HG03469 (cell line): Measurements from ENCODE around the gene ATP1B3.
"Not testable (repeated sequence)": the region's sequence is repeated elsewhere in the genome, so short reads cannot be mapped to it uniquely, and the experiment has no call there.

ENCODE experiments used
- ATAC-seq: cut with Tn5 transposase; IDR thresholded peaks from one replicate; pipeline ENCODE4 v1.9.1; 2021; ENCODE audit warnings: mild to moderate bottlenecking, moderate library complexity, moderate number of reproducible peaks; ENCODE audit not compliant: unreplicated experiment

ATP1B3 gene

DNA sequence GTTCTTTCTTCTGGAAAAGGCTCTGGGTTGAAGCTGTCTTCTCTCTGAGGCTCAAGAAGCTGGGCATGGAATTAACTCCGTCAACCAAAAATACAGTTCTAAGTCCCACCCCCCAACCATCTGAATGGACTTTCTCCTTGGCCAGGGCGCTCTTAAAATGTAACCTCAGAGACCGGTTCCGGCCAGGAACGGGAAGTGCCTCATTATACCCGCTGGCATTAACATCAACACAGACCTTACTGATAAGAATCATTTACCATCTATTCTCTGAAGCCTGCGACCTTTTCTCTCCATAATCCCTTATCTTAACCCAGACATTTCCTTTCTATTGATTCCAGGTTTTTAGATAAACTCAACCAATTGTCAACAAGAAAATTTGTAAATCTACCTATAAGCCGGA, 64.7 kb downstream of the ATP1B3 start:
- no peak for ATAC-seq

DNA sequence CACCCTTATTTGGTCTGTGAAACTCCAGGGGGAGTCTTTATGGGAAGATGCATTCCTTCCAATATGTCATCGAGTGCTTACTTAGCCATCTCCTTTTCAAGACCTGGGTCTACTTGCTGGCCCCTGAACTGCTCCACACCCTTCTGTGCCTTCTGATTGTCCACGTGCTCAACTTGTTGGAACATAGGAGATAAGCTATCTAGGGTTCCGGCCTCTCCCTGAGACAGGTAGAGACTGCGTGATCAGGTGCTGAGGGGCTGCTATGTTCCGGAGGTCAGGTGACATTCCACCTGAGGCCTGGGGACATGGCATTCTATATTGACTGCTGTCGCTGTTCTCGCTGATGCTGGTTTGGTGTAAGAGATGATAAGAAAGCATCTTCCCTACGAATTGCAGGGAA, 65.6 kb downstream of the ATP1B3 start:
- no peak for ATAC-seq

DNA sequence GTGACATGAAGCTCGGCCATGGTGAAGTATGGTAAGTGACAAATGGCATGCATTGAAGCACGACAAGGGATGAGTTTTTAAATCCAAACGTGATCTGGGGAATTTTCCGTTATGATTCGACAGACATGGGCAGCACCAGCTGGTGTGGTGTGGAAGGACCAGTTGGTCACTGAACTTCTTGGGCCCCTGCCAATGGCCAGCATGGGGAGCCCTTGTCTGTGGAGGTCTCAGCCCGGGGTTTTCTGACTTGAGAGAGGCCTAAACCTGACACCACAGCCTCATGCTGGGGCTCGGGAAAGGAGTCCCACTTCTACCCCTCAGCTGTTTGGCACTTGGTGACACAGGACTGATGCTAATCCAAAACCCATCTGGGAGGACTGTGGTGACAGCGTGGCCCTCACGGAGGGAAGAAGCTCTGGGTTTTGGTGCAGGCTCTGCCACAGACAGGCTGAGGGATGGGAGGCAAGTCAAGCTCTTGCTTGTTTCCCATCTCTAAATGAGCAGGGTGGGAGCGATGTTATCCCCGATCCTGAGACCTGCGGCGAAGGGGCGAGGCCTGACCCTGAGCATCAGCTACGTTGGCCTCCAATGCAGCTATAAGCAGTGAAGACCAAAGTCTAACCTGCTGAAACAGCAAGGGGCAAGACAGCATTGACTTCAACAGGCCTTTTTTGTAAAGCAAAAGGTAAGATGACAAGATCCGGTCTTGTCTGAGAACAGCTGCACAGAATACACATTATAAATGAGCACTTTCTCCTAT, 69.5 kb downstream of the ATP1B3 start:
- no peak for ATAC-seq

DNA sequence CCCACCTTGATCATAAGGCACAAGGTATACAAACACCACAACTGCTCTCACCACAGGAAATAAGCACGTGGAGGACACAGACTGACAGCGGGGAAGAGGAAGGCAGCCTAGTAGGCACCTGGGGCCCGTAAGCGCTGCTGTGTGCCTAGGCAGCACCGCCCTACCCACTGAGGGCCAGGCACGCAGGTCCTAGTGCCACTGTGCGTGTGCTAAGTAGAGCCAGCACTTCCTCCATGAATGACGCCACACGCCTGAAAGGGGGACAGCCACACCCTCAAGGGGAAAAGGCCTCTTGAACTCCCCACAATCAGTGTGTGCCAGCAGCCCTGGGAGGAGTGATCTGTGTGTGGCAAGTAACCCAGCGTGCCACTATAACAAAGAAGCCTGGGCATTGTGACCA, 73.0 kb downstream of the ATP1B3 start:
- ATAC-seq, result no peak

DNA sequence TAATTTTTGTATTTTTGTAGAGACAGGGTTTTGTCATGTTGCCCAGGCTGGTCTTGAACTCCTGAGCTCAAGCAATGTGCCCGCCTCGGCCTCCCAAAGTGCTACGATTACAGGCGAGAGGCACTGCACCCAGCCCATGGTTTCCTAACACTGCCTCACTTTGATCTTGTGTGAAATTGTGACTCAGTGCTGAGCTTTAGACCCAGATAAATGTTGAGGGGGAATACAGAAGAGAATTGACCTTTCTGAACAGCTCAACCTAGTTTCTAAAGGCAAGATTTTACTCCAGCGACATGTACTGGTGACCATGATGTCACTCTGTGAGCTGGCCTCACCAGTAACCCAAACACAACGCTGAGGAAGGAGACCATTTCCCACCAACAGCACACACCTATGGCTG, 73.5 kb downstream of the ATP1B3 start:
- no peak for ATAC-seq

DNA sequence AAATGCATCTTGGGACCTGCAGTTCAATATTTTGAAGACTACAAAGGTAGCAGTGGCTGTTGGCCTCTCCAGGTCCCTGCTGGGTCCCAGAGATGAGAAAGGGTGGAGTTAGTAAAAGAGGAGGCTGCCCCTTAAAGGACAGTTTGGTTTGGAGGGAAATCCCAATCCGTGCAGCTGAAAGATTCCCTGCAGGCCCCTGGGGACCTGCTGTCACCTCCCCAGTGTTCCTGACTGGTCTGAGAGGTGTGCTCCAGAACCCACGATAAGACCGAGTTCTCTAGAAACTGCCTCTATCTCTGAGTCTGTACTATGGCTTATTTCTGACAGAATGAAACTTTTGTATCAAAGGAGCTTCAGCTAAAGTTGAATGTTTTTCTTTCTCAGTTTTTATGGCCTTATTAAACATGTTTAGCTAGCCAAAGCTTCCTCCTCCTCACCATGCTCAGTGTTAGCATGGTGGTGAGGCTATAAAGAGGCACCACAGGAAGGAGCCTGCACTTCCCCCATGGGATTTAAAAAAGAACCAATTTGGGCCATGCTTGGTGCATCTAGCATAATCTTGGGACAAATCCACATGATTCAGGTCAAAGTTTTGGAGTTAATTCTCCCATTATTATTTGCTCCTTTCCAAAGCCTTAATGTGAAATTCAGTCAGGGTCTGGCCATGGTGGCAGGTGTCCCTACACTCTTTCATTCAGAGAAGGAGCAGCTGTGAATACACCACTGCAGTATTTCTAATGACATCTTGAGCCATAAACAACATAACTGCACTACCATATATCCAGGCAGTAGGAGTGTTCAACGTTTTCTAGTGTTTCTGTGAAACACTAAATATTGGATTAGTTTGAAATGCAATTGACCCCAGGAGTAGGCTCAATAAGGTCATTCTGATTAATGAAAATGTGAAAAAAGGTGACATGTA, 74.4 kb downstream of the ATP1B3 start:
- no peak for ATAC-seq

DNA sequence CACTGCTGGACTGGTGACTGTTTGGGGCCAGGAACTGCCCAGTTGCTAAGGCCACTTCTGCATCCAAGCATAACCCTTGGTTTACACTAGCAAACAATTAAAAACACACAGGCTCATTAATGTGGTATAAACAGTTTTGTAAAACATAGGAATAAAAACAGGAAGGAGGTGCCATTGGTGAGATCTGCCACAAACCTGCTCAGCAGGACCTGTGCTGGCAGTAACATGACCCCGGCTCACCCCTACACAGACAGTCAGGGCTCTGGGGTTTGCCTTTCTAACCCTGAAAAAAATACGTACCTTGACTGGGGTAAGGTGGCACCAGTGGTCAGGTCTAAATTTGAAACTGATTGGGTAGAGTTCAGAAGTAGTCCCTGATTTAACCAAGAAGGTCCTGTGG, 76.2 kb downstream of the ATP1B3 start:
- no peak for ATAC-seq

DNA sequence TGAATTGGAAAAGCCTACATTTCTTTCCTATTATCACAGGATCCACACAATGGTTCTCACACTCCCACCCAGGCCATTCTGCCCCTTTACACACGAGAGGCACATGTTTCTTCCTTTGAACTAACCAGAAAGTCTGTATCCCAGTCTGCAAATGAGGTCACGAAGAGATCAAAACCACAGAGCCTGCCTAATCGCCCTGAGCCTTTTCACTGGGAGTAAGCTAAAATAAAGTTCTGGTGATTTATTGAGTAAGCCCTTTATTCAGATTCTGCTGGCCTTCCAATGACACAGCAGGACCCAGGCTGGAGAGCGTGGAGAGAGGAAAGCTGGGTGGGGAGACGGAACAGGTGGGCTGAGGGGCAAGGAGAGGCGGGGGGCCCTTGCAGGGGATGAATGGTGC, 78.7 kb downstream of the ATP1B3 start:
- no peak for ATAC-seq

DNA sequence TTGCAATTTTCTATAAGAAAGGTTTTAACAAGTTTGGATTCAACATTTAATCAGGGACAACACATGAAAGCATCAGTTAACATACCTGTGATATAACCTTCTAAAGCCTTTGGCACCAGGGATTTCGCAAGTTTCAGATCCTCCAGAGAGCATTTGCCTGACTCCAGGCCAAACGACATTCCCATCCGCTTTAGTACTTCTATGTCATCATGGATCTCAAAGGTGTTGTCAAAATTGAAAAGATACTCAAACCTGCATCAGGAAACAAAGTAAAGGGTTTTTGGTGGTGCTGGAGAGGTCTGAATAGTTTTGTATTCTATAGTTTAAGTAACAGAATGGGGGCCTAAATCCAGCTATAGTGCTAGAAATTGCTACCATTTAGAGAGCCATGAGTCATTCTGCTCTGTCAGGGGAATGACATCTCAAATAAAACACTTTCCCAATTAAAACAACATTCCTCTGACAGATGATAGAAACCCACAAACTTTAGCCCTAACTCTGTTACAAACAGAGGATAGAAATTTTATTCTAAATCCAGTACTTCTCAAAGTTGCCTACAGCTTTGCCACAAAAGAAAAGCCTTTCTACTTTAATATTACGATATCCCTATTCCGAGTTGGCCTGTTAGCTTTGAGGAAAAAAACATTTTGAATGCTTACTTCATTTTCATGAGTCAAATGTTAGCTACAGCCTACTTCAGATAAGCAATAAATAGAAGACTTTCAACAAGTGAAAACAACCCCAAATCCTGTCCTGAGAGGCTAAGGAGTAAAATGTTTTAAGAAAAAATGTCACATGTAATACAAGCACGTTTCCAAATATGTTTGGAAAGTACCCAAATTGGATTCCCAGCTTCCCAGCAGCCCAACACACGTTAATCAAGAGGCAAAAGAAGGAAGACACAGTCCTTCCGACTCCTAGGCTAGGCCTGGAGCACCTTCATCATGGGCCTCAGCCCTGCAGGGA, 83.4 kb downstream of the ATP1B3 start:
- no peak for ATAC-seq

DNA sequence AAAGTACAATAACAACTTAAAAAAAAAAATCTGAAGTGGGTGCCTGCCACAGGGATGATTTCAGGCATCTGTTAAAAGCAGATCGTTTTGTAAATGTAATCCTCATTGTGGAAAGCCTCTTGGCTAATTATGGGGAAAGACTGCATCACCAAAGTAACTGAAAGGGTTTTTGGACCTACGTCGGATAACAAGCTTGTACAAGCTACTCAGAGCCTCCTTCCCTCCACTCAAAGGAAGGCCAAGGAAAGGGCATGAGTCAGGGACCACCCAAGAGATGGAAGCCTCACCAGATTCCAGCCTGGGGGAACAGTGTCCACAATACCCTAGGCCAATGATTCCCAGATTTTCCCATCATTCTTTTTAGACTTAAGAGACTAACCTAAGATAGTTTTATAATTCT, 84.3 kb downstream of the ATP1B3 start:
- no peak for ATAC-seq

DNA sequence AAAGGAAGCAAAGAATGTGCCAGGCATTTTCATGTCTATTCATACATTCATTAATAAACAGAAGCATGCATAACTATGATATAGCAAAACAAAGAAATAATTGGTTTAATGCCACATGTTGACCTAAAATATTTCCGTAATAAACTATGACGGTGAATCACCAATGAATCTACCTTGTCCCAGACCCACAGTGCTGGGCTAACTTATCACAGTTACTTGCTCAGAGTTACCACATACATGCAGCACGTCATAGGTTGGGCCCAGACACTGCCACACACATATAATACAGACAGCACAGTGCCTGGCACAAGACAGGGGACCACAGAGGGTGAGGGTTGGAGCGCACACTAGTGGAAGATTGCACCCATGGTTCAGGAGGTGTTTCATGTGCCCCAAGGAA, 86.9 kb downstream of the ATP1B3 start:
- ATAC-seq, result no peak

DNA sequence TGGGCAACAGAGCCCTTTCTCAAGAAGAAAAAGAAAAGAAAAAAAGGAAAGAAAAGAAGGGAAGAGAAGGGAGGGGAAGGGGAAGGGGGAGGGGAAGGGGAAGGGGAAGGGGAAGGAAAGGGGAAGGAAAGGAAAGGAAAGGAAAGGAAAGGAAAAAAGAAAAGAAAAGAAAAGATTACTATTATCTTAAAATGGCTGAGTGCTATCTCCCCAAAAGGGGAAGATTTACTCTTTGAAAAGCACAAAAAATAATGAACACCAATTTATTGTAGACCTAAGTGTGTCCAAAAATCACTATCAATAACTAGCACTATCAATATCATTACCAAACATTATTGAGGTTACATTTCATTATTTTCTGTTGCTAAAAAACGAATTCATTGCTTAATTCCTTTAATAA, 89.0 kb downstream of the ATP1B3 start:
- no peak for ATAC-seq

DNA sequence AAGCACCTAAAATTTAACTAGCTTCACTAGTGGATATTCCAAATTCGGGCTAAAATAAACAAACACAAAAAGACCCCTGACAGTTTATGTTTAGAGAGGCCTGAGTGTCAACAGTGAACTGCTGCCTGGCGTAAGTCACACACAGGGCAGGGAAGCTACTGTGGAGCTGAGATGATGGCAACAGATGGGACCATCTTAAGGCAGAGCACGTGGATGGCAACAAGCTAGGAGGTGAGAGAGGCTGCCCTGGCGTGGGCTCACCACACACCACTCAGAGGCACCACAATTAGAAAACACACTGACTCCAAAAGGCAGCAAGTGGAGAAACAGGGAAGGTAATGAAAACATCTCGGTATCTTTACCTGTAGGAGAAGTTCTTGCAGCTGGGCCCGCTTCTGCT, 93.3 kb downstream of the ATP1B3 start:
- ATAC-seq, result no peak

DNA sequence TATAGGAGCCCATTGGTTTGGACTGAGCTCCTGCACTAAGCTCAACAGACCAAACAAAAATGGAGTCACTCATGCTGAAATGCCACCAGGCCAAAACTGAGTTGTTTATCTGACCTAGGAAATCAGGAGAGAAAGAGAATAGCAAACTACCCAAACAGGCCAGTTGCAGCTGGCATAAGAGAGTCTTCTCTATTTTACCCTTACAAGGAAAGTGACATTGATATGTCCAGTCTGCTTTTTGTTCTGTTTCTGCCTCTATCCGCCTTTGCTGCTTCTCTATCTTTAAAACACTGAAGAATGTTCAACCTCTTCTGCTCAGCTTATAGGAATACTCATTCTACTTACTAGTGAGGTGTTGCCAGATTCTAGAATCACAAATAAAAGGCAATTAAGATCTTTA, 95.1 kb downstream of the ATP1B3 start:
- no peak for ATAC-seq

DNA sequence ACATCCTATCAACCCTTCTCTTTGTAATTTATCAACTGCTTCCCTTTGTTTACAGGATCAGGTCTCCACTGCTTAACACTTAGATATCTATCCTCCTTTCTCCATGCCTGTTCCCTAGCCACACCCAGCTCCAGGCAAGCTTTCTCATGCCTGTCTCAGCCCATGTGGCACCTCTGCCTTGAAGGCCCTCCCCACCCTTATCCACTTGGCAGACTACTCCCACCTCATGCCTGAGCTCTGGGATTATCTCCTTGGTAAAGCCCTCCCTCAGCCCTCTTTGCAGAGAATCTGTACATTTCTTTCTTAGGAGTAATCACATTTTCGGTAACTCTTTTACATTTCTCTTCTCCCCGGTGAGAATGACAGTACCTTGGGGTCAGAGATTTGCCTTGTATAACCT, 96.0 kb downstream of the ATP1B3 start:
- ATAC-seq, result no peak

DNA sequence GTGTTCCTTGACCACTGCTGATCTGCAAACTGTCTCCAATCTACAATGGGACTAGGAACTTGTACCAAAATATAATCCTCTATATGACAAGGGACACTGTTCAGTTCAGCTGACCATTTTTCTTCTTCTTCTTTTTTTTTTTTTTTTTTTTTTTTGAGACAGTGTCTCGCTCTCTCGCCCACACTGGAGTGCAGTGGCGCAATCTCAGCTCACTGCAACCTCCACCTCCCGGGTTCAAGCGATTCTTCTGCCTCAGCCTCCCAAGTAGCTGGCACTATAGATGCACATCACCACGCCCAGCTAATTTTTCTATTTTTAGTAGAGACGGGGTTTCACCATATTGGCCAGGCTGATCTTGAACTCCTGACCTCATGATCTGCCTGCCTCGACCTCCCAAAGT, 98.3 kb downstream of the ATP1B3 start:
- not testable (repeated sequence) for ATAC-seq
